Adipocyte (in vitro differentiated cells): ENCODE measurements around the gene TMEM263.

ENCODE experiments used
- DNase-seq: peaks from one replicate; pipeline ENCODE4 v3.0.0-alpha.2; 2015; ENCODE audit warnings: low read depth
- H3K27me3 ChIP-seq: replicated peaks from 2 replicates; pipeline ENCODE4 v1.7.0; 2013; ENCODE audit warnings: mild to moderate bottlenecking, low read length, moderate library complexity; ENCODE audit not compliant: control insufficient read depth, insufficient read depth
- H3K36me3 ChIP-seq: 2 replicates; pipeline ENCODE4 v1.7.0; 2013; ENCODE audit warnings: low read length, mild to moderate bottlenecking, moderate library complexity; ENCODE audit not compliant: control insufficient read depth, insufficient read depth, severe bottlenecking
- H3K4me1 ChIP-seq: 2 replicates; pipeline ENCODE4 v1.7.0; 2013; ENCODE audit warnings: mild to moderate bottlenecking, low read length, moderate library complexity; ENCODE audit not compliant: control insufficient read depth, insufficient read depth
- H3K4me3 ChIP-seq: 2 replicates; pipeline ENCODE4 v1.7.0; 2013; ENCODE audit warnings: mild to moderate bottlenecking, low read length, moderate library complexity
- H3K9ac ChIP-seq: 2 replicates; pipeline ENCODE4 v1.7.0; 2013; ENCODE audit warnings: mild to moderate bottlenecking, low read length, moderate library complexity
- H3K9me3 ChIP-seq: 2 replicates; pipeline ENCODE4 v1.7.0; 2013; ENCODE audit warnings: mild to moderate bottlenecking, low read length, moderate library complexity; ENCODE audit not compliant: control insufficient read depth

Gene TMEM263

DNA sequence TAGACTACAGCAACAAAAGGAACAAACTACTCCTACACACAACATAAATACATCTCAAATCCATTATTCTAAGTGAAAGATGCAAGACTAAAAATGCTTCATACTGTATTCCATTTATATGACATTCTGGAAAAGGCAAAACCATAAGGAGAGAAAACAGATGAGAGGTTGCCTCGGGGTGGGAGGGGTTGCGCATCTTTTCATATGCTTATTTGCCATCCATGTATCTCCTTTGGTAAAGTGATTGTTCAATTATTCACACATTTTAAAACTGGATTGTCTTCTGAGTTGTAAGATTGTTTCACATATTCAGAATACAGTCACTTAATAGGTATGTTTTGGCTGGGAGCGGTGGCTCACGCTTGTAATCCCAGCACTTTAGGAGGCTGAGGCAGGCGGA, 5.1 kb upstream of the TMEM263 start:
- peaks cover 1% of the 10 kb centered on the region for H3K9me3 ChIP-seq
- H3K4me1 ChIP-seq = peaks cover 15% of the 10 kb centered on the region
- H3K4me3 ChIP-seq = no peak overlapping the region
- no peaks in the 10 kb centered on the region for H3K27me3 ChIP-seq
- DNase-seq = no peak
- H3K36me3 ChIP-seq = no peaks in the 10 kb centered on the region
- no peak overlapping the region for H3K9ac ChIP-seq

DNA sequence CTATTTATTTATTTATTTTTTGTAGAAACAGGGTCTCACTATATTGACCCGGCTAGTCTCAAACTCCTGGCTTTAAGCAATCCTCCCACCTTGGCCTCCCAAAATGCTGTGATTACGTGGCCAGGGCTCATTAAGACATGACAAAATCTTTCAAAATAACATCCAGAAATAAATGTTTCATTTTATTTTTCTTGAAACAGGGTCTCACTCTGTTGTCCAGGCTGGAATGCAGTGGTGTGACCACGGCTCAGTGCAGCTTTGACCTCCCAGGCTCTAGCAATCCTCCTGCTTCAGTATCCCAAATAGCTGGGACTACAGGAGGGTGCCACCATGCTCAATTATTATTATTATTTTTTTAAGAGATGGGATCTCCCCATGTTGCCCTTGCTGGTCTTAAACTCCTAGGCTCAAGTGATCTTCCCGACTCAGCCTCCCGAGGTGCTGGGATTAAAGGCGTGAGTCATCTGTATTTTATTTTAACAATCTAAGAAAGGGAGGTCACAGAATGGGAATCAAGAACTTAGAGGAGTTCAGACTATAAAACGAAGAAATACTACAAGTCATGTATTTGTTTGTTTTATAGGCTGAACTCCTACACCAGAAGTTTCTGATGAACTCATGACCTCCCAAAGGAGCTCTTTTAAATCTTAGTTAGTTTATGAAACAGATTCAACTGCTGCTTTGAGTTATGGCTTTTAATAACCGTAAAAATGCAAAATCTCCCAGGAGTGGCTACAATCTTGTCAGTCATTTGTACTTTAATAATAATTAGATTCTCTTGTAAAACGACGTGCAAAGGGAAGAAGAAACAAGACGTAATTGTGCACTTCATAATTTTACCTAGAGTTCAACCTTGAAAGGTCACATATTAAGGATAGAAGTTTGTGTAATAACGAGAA, 2.1 kb upstream of the TMEM263 start:
- Histone ChIP-seq H3K9ac (peak overlapping the region; percentile 96), H3K4me3 (peak overlapping the region; percentile 93), H3K9me3 (no peaks in the 10 kb centered on the region), H3K4me1 (peaks cover 19% of the 10 kb centered on the region), H3K27me3 (no peaks in the 10 kb centered on the region), H3K36me3 (no peaks in the 10 kb centered on the region)
- no peak for DNase-seq

DNA sequence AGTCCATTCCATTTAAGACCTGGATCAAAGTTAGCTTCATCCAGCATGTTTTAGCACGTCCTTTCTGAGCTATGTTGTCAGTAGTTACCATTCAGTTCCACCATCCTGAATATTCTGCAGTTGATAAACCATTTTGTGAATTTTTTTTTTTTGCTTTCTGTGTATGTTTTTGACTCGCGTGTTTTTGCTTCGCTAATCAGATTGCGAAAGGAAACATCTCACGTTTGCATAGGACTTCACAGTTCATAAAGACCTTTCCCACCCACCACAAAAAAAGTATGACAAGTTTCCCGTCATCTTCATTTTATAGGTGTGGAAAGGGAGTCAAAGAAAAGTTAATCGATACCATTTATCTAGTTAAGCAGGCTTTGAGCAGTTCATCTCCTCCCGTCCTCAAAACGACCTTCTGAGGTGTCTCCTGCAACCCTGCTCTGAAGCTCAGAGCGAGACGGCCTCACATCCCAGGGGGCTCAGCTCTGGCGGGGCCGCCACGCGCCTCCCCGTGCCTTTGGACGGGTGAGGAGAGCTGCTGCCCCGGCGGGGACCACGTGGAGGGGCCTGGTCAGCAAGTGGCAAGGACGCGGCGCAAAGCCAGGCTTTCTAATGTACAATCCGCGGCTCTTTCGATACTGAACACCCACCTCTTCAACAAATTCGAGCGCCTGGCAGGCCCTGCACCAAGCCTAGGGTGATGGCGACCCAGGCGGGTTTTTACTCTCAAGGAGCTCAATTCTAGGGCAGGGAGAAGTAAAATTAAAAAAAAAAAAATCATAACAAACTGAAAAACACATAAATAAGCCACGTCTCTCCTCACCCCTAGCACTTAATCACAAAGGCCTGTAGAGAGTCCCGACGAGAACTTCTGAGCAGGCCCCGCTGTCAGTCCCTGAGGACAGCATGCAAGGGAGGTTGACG, 988 bp upstream of the TMEM263 start:
- peaks cover 6% of the 10 kb centered on the region for H3K36me3 ChIP-seq
- H3K4me1 ChIP-seq = peaks cover 26% of the 10 kb centered on the region
- peak overlapping the region; percentile 93 for H3K4me3 ChIP-seq
- peak overlapping the region; percentile 96 for H3K9ac ChIP-seq
- H3K27me3 ChIP-seq = no peaks in the 10 kb centered on the region
- no peaks in the 10 kb centered on the region for H3K9me3 ChIP-seq
- DNase-seq = peak; percentile 59

DNA sequence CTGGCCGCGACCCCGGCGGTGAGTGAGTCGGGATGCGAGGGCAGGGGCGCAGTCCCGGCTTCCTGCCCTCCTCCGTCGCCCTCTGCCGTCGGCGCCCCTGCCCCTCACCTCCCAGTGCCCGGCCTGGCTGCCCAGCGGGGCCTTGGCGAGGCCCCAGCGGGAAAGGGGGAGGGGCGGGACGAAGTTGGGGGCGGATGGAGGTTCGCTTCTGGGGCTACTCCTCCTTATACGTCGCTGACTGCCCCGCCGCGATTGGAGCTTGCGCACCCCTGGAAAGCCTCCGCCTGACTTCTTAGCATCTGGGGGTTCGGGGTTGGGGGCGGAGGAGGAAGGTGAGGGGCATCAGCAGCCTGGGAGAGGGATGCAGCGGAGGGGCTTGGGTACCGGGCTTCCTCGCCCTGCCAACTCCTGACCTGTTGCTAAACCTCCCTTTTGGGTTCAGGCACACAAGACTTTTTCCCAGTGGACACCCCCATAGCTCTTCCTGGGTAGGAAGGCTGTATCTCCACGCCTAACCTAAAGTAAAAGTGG, 406 bp downstream of the TMEM263 start:
- H3K9me3 ChIP-seq = no peaks in the 10 kb centered on the region
- H3K27me3 ChIP-seq = no peaks in the 10 kb centered on the region
- peak; percentile 83 for DNase-seq

DNA sequence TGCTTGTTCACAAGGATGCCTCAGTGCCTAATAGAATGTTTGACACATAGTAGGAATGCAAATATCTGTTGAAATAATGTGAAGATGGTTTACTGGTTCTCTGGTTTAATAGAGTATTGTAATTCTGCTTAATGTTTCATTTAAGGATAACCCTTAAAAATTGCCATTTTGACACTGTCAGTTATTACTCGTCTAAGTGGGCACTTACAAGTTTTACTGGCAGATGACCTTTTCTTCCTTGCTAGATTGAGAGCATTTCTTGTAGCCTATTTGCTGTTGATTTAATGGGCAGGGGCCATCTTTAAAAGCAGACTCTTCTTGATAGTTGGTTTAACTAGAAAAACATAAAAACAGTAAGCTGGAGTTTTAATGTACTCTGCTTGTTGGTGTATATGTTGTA, 1.9 kb downstream of the TMEM263 start:
- DNase-seq = peak; percentile 44
- no peaks in the 10 kb centered on the region for H3K27me3 ChIP-seq
- peak overlapping the region; percentile 93 for H3K4me3 ChIP-seq
- H3K9ac ChIP-seq = peak overlapping the region; percentile 96
- peaks cover 13% of the 10 kb centered on the region for H3K36me3 ChIP-seq
- peaks cover 47% of the 10 kb centered on the region for H3K4me1 ChIP-seq
- H3K9me3 ChIP-seq = no peaks in the 10 kb centered on the region

More for the DNA sequence above, 406 bp downstream of the TMEM263 start:
- peak overlapping the region; percentile 93 for H3K4me3 ChIP-seq
- peak overlapping the region; percentile 96 for H3K9ac ChIP-seq
- H3K4me1 ChIP-seq = peaks cover 36% of the 10 kb centered on the region
- peaks cover 6% of the 10 kb centered on the region for H3K36me3 ChIP-seq

DNA sequence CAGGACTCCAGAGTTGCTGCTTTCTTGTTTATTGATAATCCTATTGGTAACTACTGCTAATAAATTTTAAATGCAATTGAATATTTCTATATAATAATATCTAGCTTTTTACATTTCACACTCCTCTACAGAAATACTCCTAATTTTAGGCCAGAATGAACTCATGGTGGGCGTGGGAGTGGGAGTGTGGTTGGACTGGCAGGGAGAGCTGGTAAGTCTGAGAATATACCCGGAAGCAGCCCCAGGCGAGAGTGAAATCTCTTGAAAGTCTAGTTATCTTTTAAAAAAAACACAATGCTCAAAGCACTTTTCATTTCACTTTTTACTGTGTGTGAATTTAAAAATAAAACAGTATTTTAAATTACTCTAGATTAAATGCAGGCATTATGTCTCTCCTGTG, 4.7 kb downstream of the TMEM263 start:
- Histone ChIP-seq H3K4me1 (peaks cover 33% of the 10 kb centered on the region), H3K9ac (no peak overlapping the region), H3K36me3 (peaks cover 40% of the 10 kb centered on the region), H3K4me3 (no peak overlapping the region), H3K27me3 (no peaks in the 10 kb centered on the region), H3K9me3 (no peaks in the 10 kb centered on the region)
- DNase-seq = no peak

DNA sequence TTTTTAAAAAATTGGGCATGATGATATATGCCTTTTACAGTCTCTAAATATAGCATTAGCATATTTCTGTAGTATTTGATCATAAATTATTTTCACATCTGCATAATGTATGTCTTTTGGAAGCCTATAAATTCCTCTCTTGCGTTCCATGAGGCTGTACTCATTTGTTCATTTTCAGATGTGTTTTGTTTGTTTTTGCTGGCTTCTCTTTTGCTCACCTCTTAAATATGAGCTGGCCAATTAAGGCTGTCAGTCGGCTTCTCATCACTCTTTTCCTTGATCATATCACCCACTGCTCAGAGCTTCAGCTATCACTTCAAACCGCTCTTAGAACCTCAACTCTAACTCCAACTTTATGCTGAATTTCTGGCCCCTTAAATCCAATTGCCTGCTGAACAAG, 6.6 kb downstream of the TMEM263 start:
- Histone ChIP-seq H3K27me3 (no peaks in the 10 kb centered on the region), H3K9me3 (no peaks in the 10 kb centered on the region)
- peak; percentile 22 for DNase-seq

DNA sequence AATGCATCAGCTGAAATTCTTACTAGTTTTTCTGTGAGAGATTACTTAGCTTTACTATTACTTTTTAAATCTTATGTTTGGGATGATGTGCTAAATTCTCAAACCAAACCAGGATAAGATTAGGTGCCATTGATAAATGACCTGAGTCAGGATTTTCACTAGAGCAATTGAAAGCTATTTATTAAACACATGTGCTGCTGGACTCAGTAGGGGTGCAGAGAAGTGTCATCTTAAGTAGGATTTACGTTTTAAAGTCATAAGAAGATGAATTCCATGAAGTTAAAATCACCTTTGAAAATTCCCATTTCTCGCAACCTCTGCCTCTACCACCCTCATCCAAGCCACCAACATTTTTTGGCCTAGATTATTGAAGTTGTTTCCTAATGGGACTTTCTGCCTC, 8.8 kb downstream of the TMEM263 start:
- H3K4me3 ChIP-seq = no peak overlapping the region
- no peaks in the 10 kb centered on the region for H3K9me3 ChIP-seq
- H3K4me1 ChIP-seq = peaks cover 22% of the 10 kb centered on the region
- no peak overlapping the region for H3K9ac ChIP-seq
- H3K27me3 ChIP-seq = no peaks in the 10 kb centered on the region
- no peak for DNase-seq
- H3K36me3 ChIP-seq = peaks cover 74% of the 10 kb centered on the region

More for the DNA sequence above, 6.6 kb downstream of the TMEM263 start:
- no peak overlapping the region for H3K9ac ChIP-seq
- H3K36me3 ChIP-seq = peaks cover 56% of the 10 kb centered on the region
- H3K4me3 ChIP-seq = no peak overlapping the region
- peaks cover 33% of the 10 kb centered on the region for H3K4me1 ChIP-seq

DNA sequence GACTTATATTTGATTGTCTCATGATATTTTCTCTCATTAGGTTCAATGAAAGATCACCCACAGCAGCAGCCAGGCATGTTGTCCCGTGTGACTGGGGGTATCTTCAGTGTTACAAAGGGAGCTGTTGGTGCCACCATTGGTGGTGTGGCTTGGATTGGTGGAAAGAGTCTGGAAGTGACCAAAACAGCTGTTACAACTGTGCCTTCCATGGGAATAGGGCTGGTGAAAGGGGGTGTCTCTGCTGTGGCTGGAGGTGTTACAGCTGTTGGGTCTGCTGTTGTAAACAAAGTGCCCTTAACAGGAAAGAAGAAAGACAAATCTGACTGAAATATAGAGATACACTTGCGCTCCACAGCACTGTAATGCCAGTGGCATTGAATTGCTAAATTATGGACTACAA, 15.4 kb downstream of the TMEM263 start:
- H3K9me3 ChIP-seq = no peaks in the 10 kb centered on the region
- no peak overlapping the region for H3K4me3 ChIP-seq
- H3K27me3 ChIP-seq = no peaks in the 10 kb centered on the region
- peaks cover 38% of the 10 kb centered on the region for H3K4me1 ChIP-seq
- H3K9ac ChIP-seq = no peak overlapping the region
- no peak for DNase-seq
- H3K36me3 ChIP-seq = peaks cover 87% of the 10 kb centered on the region

DNA sequence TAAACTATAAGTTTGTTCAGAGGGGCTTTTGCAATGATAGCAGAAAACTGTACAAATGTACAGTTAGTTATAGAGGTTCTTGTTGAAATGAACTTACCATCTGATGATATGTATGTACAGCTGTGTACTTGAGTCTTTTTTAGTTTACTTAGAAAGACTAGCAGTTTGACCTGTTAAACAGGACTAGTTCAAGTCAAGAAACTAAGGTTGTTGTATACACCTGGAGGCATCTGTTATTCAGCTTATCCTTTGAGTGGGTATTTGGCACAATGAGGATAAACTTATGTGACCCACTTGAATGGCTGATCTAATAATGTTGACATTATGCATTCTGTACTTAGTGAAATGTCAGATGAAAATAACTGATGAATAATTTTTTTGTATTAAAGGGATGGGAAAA, 17.8 kb downstream of the TMEM263 start:
- Histone ChIP-seq H3K27me3 (no peaks in the 10 kb centered on the region), H3K9me3 (no peaks in the 10 kb centered on the region), H3K36me3 (peaks cover 67% of the 10 kb centered on the region), H3K9ac (no peak overlapping the region), H3K4me3 (no peak overlapping the region), H3K4me1 (peaks cover 63% of the 10 kb centered on the region)
- no peak for DNase-seq

DNA sequence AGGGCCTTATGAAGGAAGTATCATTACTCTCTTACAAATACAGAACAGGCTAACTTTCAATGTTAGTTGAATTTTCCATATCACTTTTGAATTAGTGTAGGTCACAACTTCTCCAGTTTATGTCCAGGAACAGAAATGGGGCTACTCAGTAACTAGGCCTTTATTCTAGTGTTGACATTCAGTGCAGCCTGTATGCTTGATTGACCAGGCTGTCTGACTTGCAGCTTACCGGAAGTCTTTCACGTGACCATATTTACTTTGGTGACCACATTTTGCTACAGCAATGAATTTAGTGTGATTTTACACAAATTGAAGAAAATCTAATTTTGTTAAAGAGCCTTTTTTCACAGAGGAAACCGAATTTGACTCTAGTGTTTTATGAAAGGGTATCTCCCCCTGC, 18.8 kb downstream of the TMEM263 start:
- Histone ChIP-seq H3K9me3 (no peaks in the 10 kb centered on the region), H3K4me1 (peaks cover 69% of the 10 kb centered on the region), H3K27me3 (no peaks in the 10 kb centered on the region), H3K9ac (peak overlapping the region; percentile 6), H3K4me3 (no peak overlapping the region), H3K36me3 (peaks cover 64% of the 10 kb centered on the region)
- no peak for DNase-seq
